ENCODE results near the gene CFAP57.

Gene CFAP57

GRCh38 chr1:43299101-43299500 is 127.0 kb downstream of the CFAP57 start:
- DNase-seq (ENCODE audit: low read depth) = no peak

- DNase-seq (ENCODE audit: low read depth) = no peak
Measured at GRCh38 chr1:43300378-43301094, 128.4 kb downstream of the CFAP57 start, which contains the start of gene TIE1. TIE1 (plus strand) TSS chr1:43300982; CDS start chr1:43301072, 90 bp downstream.

- no peak for DNase-seq (ENCODE audit: low read depth)
Measured at GRCh38 chr1:43302201-43302600, 130.1 kb downstream of the CFAP57 start.

- DNase-seq (ENCODE audit: low read depth) = no peak
Measured at GRCh38 chr1:43302721-43303470, 130.8 kb downstream of the CFAP57 start.

- no peak for DNase-seq (ENCODE audit: low read depth)
Measured at GRCh38 chr1:43303471-43304313, 131.6 kb downstream of the CFAP57 start.

Measured in stimulated activated CD8-positive, alpha-beta memory T cell treated with anti-CD3 and anti-CD28 coated beads, Interleukin-15, amount 100 ng/mL, for 24 hours (primary cell).